A673 (cell line): Measurements from ENCODE around the gene CNTN5.

Experiments
- CTCF ChIP-seq: fragments of 300-800, 200-600 bp; sonication (generic); conservative IDR thresholded peaks from 2 replicates; pipeline ENCODE4 v1.5.1; 2017; ENCODE audit warnings: low read depth, mild to moderate bottlenecking, antibody characterized with exemption, low read length, moderate library complexity, mixed read lengths
- EZH2 ChIP-seq: fragments of 200-600 bp; sonication (generic); IDR thresholded peaks from 2 replicates; pipeline ENCODE4 v1.6.1; 2017; ENCODE audit warnings: borderline replicate concordance, low read depth, mild to moderate bottlenecking, mixed read lengths, antibody characterized with exemption, low read length; ENCODE audit not compliant: poor library complexity, severe bottlenecking

- no peak for TF ChIP-seq CTCF
- no peak for TF ChIP-seq EZH2
Measured at GRCh38 chr11:100214791-100215190, 1194.0 kb downstream of the CNTN5 start.
